K562 (cell line): ENCODE results near the gene OLAH. TPM values are rescaled to one million over a fixed set of nuclear protein-coding genes. Genes with fewer than 3 reads are reported as not detected.
A peak's percentile ranks its signal among the peaks of the same experiment; 100 is the strongest.

Experiments used
- BRD4 ChIP-seq: fragments of 200-600 bp; sonication (generic); IDR thresholded peaks from 2 replicates; pipeline ENCODE4 v1.6.1; 2017; ENCODE audit warnings: inconsistent platforms
- CHD2 ChIP-seq: IDR thresholded peaks from 2 replicates; pipeline ENCODE4 v1.6.1; 2011; ENCODE audit warnings: low read depth, low read length
- ETV1 ChIP-seq: fragments of 450-650 bp; conservative IDR thresholded peaks from 2 replicates; pipeline ENCODE4 v1.6.1; 2016; ENCODE audit warnings: missing genetic modification characterization, control low read depth, low read depth, missing compliant biosample characterization
- ETV6 ChIP-seq, 3 experiments: fragments of 150-350 bp in 1 of 3; sonication (generic) in 1 of 3; formaldehyde crosslinking in 1 of 3; IDR thresholded peaks; 2 replicates each; pipeline versions ENCODE4 v1.6.1 to v1.8.0; 2014 to 2022; ENCODE audit warnings: borderline replicate concordance in 2 of 3, low read depth in 2 of 3, antibody characterized with exemption in 1 of 3, low read length in 1 of 3, mild to moderate bottlenecking in 1 of 3, missing genetic modification reagents in 1 of 3
- FUS ChIP-seq: fragments of 200-400 bp; formaldehyde crosslinking; optimal IDR thresholded peaks from 2 replicates; pipeline ENCODE3; 2017; ENCODE audit warnings: low read depth, low read length
- HINFP ChIP-seq: fragments of 450-650 bp; conservative IDR thresholded peaks from 2 replicates; pipeline ENCODE4 v1.6.1; 2016; ENCODE audit warnings: missing genetic modification characterization, low read depth, mild to moderate bottlenecking, control low read depth, missing compliant biosample characterization
- MEIS2 ChIP-seq: fragments of 450-650 bp; IDR thresholded peaks from 2 replicates; pipeline ENCODE4 v1.6.1; 2014; ENCODE audit warnings: mild to moderate bottlenecking; ENCODE audit not compliant: partially characterized antibody
- MNT ChIP-seq, 2 experiments: fragments of 450-650 bp; conservative IDR thresholded peaks; 2 replicates each; pipeline ENCODE4 v1.6.1; 2017; ENCODE audit warnings: mild to moderate bottlenecking in 2 of 2, moderate library complexity in 2 of 2
- MYC ChIP-seq, 2 experiments: fragments of 250-450 bp in 1 of 2; sonication (Bioruptor Pico) in 1 of 2; IDR thresholded peaks; 2 replicates each; pipeline versions ENCODE4 v1.5.1 to v1.6.1; 2012 to 2021; ENCODE audit warnings: low read depth in 2 of 2, borderline replicate concordance in 1 of 2, improper control_type of control experiment in 1 of 2, low read length in 1 of 2, mild to moderate bottlenecking in 1 of 2, moderate library complexity in 1 of 2
- NR2F6 ChIP-seq: fragments of 450-650 bp; formaldehyde crosslinking; IDR thresholded peaks from 2 replicates; pipeline ENCODE4 v1.4.0; 2020; ENCODE audit warnings: mild to moderate bottlenecking
- POLR2B ChIP-seq: fragments of 450-650 bp; IDR thresholded peaks from 2 replicates; pipeline ENCODE4 v1.6.1; 2018; ENCODE audit warnings: low read depth; ENCODE audit not compliant: partially characterized antibody
- RBFOX2 ChIP-seq: fragments of 200-400 bp; formaldehyde crosslinking; IDR thresholded peaks from 2 replicates; pipeline ENCODE4 v1.6.1; 2017; ENCODE audit warnings: low read depth, mild to moderate bottlenecking, low read length, moderate library complexity
- SMARCE1 ChIP-seq: fragments of 450-650 bp; IDR thresholded peaks from 2 replicates; pipeline ENCODE4 v1.7.1; 2016; ENCODE audit warnings: mild to moderate bottlenecking
- SRF ChIP-seq, 2 experiments: fragments of 250-450, 450-650 bp in 1 of 2; sonication (Bioruptor Pico) in 1 of 2; sonication (generic) in 1 of 2; formaldehyde crosslinking; IDR thresholded peaks; 2 replicates each; pipeline versions ENCODE4 v1.5.0 to v1.5.1; 2020 to 2022; ENCODE audit warnings: mild to moderate bottlenecking in 1 of 2, missing genetic modification reagents in 1 of 2
- USF1 ChIP-seq: sonication (generic); formaldehyde crosslinking; IDR thresholded peaks from 2 replicates; pipeline ENCODE4 v1.9.0; 2022; ENCODE audit warnings: mild to moderate bottlenecking, missing genetic modification reagents
- ZNF143 ChIP-seq: sonication (generic); formaldehyde crosslinking; IDR thresholded peaks from 2 replicates; pipeline ENCODE4 v1.9.0; 2022; ENCODE audit warnings: mild to moderate bottlenecking, missing genetic modification reagents
- ZNF23 ChIP-seq: fragments of 250-450 bp; sonication (Bioruptor Pico); IDR thresholded peaks from 2 replicates; pipeline ENCODE4 v1.4.0; 2020; ENCODE audit warnings: mild to moderate bottlenecking
- ZNF282 ChIP-seq: sonication (generic); formaldehyde crosslinking; IDR thresholded peaks from 2 replicates; pipeline ENCODE4 v1.8.1; 2023; ENCODE audit warnings: missing genetic modification reagents
- ZSCAN29 ChIP-seq: fragments of 450-650 bp; IDR thresholded peaks from 2 replicates; pipeline ENCODE4 v1.6.1; 2017
- polyA plus RNA-seq, 8 experiments: library from polyadenylated mRNA; depleted of rRNA in 4 of 8; stranded (reverse) in 5 of 8; unstranded in 3 of 8; fragments of >200 nt; fragmentation: Nextera tagmentation in 2 of 8; fragmentation: Illumina TruSeq in 1 of 8; extraction: Ambion mirVana in 2 of 8; extraction: Trizol in 1 of 8; gene quantifications; 2 replicates each; pipeline versions ENCODE4 v1.2.1 to v1.2.3, GENCODE V29; 2011 to 2014; ENCODE audit warnings: inconsistent platforms in 1 of 8, missing spikeins in 1 of 8
- total RNA-seq, 7 experiments: library from RNA; depleted of rRNA in 6 of 7; stranded (reverse); fragments of >200 nt in 6 of 7; fragmentation: Illumina TruSeq in 2 of 7; extraction: Trizol in 2 of 7; gene quantifications; 2 replicates each; pipeline versions ENCODE4 v1.2.1 to v1.2.3, GENCODE V29; 2011 to 2021; ENCODE audit warnings: low replicate concordance in 1 of 7
- TF ChIP-seq, protein P1 (sequence below): sonication (generic); IDR thresholded peaks from 2 replicates; pipeline ENCODE4 v1.6.1; 2016

OLAH gene
- total and polyA plus RNA-seq, 9 of the 15 experiments (the other 6 are each of a cell fraction or from before 2014, with no cell fraction given) = 0.11 to 0.45 (median 0.18) TPM; not detected in 3

- TF ChIP-seq RBFOX2 (no peak), ETV1 (peak; percentile 57), MEIS2 (no peak), CHD2 (peak; percentile 87), HINFP (tag) (no peak), NR2F6 (CRISPR knock-in tag) (no peak), ZSCAN29 (no peak), SRF (CRISPR knock-in tag; IDR thresholded peaks at IDR 0.05) (peak in 1 of 2 experiments; percentile 49; a peak in 1 of 4 replicates), FUS (no peak), ETV6 (IDR thresholded peaks at IDR 0.05; ENCODE audit: borderline replicate concordance in 1 of 2, low read depth in 2 of 2, low read length in 1 of 2) (0 out of 4 replicates have a peak, but pooled peaks of 1 of the 2 experiments have one; percentile 19), ETV6 (CRISPR knock-in tag; IDR thresholded peaks at IDR 0.05; ENCODE audit: borderline replicate concordance) (no peak), SMARCE1 (peak; percentile 38; the same call in 1 of the 2 replicates), POLR2B (no peak), MNT (conservative IDR thresholded peaks at IDR 0.05) (peak; percentile 88 to 92), ZNF282 (CRISPR knock-in tag) (no peak), BRD4 (no peak), ZNF143 (CRISPR knock-in tag) (no peak), USF1 (CRISPR knock-in tag) (peak; percentile 69), MYC (IDR thresholded peaks at IDR 0.05; ENCODE audit: low read depth, low read length) (peak; percentile 78), MYC (CRISPR knock-in tag; IDR thresholded peaks at IDR 0.05; ENCODE audit: borderline replicate concordance, low read depth) (no peak), ZNF23 (CRISPR knock-in tag) (no peak)
- TF ChIP-seq, protein P1, sequence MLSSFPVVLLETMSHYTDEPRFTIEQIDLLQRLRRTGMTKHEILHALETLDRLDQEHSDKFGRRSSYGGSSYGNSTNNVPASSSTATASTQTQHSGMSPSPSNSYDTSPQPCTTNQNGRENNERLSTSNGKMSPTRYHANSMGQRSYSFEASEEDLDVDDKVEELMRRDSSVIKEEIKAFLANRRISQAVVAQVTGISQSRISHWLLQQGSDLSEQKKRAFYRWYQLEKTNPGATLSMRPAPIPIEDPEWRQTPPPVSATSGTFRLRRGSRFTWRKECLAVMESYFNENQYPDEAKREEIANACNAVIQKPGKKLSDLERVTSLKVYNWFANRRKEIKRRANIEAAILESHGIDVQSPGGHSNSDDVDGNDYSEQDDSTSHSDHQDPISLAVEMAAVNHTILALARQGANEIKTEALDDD = no peak
These were observed 8.1 kb upstream of the OLAH start (continued) for GRCh38 chr10:15035385-15036301.
